ENCODE results near the gene BBX. TPM values are rescaled to one million over a fixed set of nuclear protein-coding genes. Genes with fewer than 3 reads are reported as not detected.

BBX gene
- total RNA-seq, 6 experiments from 2014 or later = 40.6 to 50.3 (median 46.4) TPM

DNA sequence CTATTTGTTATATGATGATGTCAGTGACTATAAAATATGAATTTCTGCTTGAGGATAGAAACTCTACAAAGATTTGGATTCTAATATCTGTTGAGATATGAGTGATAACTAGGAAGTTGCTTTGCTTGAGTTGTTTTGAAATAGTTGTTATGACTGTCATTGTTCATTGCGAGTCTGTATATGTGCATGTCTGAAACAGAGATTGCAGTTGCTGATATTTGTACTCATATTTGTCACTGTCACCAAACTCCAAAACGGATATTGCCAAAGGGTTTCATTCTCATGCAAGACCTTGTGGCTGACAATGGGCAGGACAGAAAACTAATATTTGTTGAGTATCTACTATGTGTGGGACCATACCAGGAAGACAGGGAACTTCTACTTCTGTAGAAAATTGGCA, 327.9 kb downstream of the BBX start:
- Mint-ChIP-seq H3K27me3 (ENCODE audit: insufficient read depth) (peaks cover 28% of the 10 kb centered on the region), H3K27ac (no peak overlapping the region), H3K4me3 (no peak overlapping the region), H3K36me3 (ENCODE audit: low read depth) (no peaks in the 10 kb centered on the region), H3K4me1 (ENCODE audit: low read depth) (peaks cover 9% of the 10 kb centered on the region), H3K9me3 (no peaks in the 10 kb centered on the region)
- no peak for DNase-seq
- TF ChIP-seq, protein P1, sequence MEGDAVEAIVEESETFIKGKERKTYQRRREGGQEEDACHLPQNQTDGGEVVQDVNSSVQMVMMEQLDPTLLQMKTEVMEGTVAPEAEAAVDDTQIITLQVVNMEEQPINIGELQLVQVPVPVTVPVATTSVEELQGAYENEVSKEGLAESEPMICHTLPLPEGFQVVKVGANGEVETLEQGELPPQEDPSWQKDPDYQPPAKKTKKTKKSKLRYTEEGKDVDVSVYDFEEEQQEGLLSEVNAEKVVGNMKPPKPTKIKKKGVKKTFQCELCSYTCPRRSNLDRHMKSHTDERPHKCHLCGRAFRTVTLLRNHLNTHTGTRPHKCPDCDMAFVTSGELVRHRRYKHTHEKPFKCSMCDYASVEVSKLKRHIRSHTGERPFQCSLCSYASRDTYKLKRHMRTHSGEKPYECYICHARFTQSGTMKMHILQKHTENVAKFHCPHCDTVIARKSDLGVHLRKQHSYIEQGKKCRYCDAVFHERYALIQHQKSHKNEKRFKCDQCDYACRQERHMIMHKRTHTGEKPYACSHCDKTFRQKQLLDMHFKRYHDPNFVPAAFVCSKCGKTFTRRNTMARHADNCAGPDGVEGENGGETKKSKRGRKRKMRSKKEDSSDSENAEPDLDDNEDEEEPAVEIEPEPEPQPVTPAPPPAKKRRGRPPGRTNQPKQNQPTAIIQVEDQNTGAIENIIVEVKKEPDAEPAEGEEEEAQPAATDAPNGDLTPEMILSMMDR (IDR thresholded peaks at IDR 0.05) = no peak

DNA sequence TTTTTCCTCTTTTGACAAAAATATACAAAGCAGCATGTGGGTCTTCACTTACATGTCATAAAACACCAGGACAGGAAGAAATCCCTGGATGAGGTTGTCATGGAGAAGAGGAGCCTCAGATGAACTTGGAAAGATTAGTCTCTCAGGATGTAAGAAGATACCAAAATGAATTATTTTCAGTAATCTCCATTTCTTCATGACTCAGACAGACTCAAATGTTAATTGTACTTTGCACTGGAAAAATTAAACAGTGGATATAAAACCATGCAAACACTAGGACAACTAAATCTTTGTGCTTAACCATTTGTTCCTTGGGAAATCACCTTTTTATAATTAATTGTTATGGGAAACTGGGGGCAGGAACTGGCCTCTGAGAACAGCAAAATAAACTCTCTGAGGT, 331.1 kb downstream of the BBX start:
- Mint-ChIP-seq H3K4me1 (ENCODE audit: low read depth) (no peaks in the 10 kb centered on the region), H3K27ac (no peak overlapping the region), H3K27me3 (ENCODE audit: insufficient read depth) (peaks cover 26% of the 10 kb centered on the region), H3K36me3 (ENCODE audit: low read depth) (no peaks in the 10 kb centered on the region), H3K4me3 (no peak overlapping the region), H3K9me3 (no peaks in the 10 kb centered on the region)
- TF ChIP-seq, protein P1 (IDR thresholded peaks at IDR 0.05) = no peak
- DNase-seq = no peak

DNA sequence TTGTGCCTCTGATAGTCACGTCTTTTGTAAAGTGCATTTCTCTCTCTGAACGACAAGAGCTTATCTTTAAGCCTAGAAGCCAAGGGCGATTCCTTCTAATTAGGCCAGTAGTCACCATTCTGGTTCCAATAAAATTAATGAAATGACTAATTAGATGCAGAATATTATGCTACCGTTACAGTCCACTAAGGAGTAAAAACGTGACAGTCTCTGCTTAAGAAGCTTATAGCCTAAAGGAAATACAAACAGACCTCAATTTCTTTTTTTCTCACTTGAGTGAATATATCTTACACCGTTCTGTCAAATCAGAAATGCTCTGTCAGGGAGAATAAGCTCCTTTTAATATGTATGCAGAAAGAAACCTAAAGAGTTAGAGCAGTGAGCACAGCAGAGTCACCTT, 332.0 kb downstream of the BBX start:
- Mint-ChIP-seq H3K27me3 (ENCODE audit: insufficient read depth) (peaks cover 20% of the 10 kb centered on the region), H3K9me3 (no peaks in the 10 kb centered on the region), H3K4me1 (ENCODE audit: low read depth) (no peaks in the 10 kb centered on the region), H3K27ac (no peak overlapping the region), H3K36me3 (ENCODE audit: low read depth) (no peaks in the 10 kb centered on the region), H3K4me3 (no peak overlapping the region)
- TF ChIP-seq, protein P1 (IDR thresholded peaks at IDR 0.05) = no peak
- no peak for DNase-seq

DNA sequence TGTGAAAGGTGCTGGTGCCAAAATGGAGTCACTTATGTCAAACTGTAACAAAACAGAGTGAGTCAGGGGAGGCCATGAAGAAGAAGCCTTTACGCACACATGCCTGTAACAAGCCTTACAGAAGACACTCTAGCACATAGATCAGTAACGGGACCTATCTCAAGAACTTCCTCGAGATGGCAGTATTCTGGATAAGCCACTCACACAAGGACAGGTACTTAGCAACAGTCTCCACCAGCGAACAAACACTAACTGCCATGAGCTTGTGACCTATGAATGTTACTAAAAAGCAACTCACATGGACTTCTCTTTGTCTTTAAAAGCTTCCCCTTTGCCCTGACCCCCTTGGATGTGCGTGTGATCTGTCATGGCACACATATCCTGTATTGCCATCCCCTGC, 332.9 kb downstream of the BBX start:
- peak; percentile 36 for DNase-seq
- peaks cover 14% of the 10 kb centered on the region for H3K27me3 Mint-ChIP-seq (ENCODE audit: insufficient read depth)
- TF ChIP-seq, protein P1 (IDR thresholded peaks at IDR 0.05) = peak; percentile 57
- H3K9me3 Mint-ChIP-seq = no peaks in the 10 kb centered on the region
- no peak overlapping the region; the same call in 1 of the 2 replicates for H3K4me3 Mint-ChIP-seq
- H3K36me3 Mint-ChIP-seq (ENCODE audit: low read depth) = no peaks in the 10 kb centered on the region
- H3K27ac Mint-ChIP-seq = no peak overlapping the region
- H3K4me1 Mint-ChIP-seq (ENCODE audit: low read depth) = no peaks in the 10 kb centered on the region

DNA sequence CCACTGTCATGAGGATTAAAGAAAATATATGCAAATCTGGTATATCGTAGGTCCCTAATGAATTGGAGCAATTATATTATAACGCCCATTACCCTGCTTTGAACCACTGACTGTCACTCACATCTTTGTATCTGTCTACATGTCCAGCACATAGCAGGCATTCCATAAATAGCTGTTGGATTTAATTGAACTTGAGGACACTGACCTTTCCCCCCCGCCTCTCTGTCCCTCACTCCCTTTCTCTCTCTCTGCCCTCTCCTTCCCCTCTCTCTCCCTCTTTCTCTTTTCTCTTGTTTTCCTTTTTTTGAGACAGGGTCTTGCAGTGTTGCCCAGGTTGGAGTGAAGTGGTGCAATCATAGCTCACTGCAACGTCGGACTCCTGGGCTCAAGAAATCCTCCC, 335.1 kb downstream of the BBX start:
- DNase-seq = no peak
- no peaks in the 10 kb centered on the region for H3K36me3 Mint-ChIP-seq (ENCODE audit: low read depth)
- H3K27me3 Mint-ChIP-seq (ENCODE audit: insufficient read depth) = peaks cover 14% of the 10 kb centered on the region
- H3K4me1 Mint-ChIP-seq (ENCODE audit: low read depth) = no peaks in the 10 kb centered on the region
- H3K4me3 Mint-ChIP-seq = no peak overlapping the region
- TF ChIP-seq, protein P1 (IDR thresholded peaks at IDR 0.05) = no peak
- no peak overlapping the region for H3K27ac Mint-ChIP-seq
- no peaks in the 10 kb centered on the region for H3K9me3 Mint-ChIP-seq

DNA sequence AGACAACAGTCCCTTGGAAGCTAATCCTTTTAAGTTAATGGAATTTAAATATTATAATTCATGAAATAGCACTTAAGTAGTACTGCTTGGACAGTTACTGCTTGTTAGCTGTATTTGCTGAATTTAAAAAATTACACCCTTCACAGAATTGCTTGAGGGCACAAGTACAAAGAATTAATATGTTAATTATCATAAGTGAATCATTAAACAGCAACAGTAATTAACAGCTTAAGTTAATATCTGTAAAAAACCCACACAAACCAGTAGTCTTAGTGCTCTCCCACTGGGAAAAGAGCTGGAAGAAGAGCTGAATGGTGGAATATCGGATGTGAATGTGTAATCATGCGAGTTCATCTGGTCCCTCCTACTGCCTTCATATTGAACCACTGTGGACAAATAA, 336.1 kb downstream of the BBX start:
- H3K36me3 Mint-ChIP-seq (ENCODE audit: low read depth) = no peaks in the 10 kb centered on the region
- H3K4me3 Mint-ChIP-seq = no peak overlapping the region
- DNase-seq = no peak
- TF ChIP-seq, protein P1 (IDR thresholded peaks at IDR 0.05) = no peak
- H3K27ac Mint-ChIP-seq = no peak overlapping the region
- H3K4me1 Mint-ChIP-seq (ENCODE audit: low read depth) = no peaks in the 10 kb centered on the region
- no peaks in the 10 kb centered on the region for H3K9me3 Mint-ChIP-seq
- H3K27me3 Mint-ChIP-seq (ENCODE audit: insufficient read depth) = peaks cover 7% of the 10 kb centered on the region

Data from HFFc6 (cell line).